Prostate gland (tissue), 2 donors: ENCODE data around the gene KCNQ5. TPM values are rescaled to one million over a fixed set of nuclear protein-coding genes. Genes with fewer than 3 reads are reported as not detected.

Experiments used
- DNase-seq: peaks from one replicate; pipeline ENCODE4 v3.0.0-alpha.2; 2019; ENCODE audit warnings: low spot score
- H3K27ac ChIP-seq, 2 donors: fragments of 200-600 bp; sonication (generic); 2 replicates each; pipeline ENCODE4 v1.5.1; 2017 to 2019
- H3K27me3 ChIP-seq: fragments of 200-600 bp; sonication (generic); replicated peaks from 2 replicates; pipeline ENCODE4 v1.5.1; 2019; ENCODE audit not compliant: insufficient read depth
- H3K36me3 ChIP-seq, 2 donors: fragments of 200-600 bp; sonication (generic); 1 replicate in 1 of 2; 2 replicates in 1 of 2; pipeline versions ENCODE4 v1.5.1 to v1.8.1; 2017 to 2019
- H3K4me1 ChIP-seq: fragments of 200-600 bp; sonication (generic); replicated peaks from 2 replicates; pipeline ENCODE4 v1.5.1; 2019
- H3K4me3 ChIP-seq, 2 donors: fragments of 200-600 bp; sonication (generic); 2 replicates each; pipeline ENCODE4 v1.5.1; 2017 to 2019
- H3K9me3 ChIP-seq: fragments of 200-600 bp; sonication (generic); 2 replicates; pipeline ENCODE4 v1.5.1; 2017
- POLR2A ChIP-seq: fragments of 450-650 bp; IDR thresholded peaks from one replicate; pipeline ENCODE4 v1.6.1; 2016; ENCODE audit warnings: antibody characterized with exemption, mild to moderate bottlenecking
- POLR2AphosphoS5 ChIP-seq: sonication (generic); formaldehyde crosslinking; IDR thresholded peaks from one replicate; pipeline ENCODE4 v1.6.1; 2017; ENCODE audit warnings: antibody characterized with exemption
- WGBS: methylation state at CpG from one replicate; pipeline ENCODE4 v1.1.5; 2018; 5-methylcytosine and 5-hydroxymethylcytosine counted together
- intact Hi-C: fragments of 100-400 bp; cut with DNase I; formaldehyde crosslinking; loops from one replicate; pipeline ENCODE4 v1.14.2; 2022
- total RNA-seq, 2 donors: library from RNA; depleted of rRNA; stranded (reverse); fragments of >200 nt; gene quantifications; one replicate each; pipeline ENCODE4 v1.1.0, GENCODE V29; 2016
- TF ChIP-seq, protein P1 (sequence below), 4 experiments: fragments of 200-600 bp in 2 of 4; fragments of 450-650 bp in 2 of 4; sonication (generic) in 2 of 4; IDR thresholded peaks; 1 replicate in 3 of 4; 2 replicates in 1 of 4; pipeline ENCODE4 v1.5.1; 2016 to 2019; ENCODE audit warnings: antibody characterized with exemption in 4 of 4, mild to moderate bottlenecking in 2 of 4, moderate library complexity in 2 of 4

The KCNQ5 gene
- total RNA-seq, 2 donors from 2014 or later, result 3.6 to 4.1 TPM

DNA sequence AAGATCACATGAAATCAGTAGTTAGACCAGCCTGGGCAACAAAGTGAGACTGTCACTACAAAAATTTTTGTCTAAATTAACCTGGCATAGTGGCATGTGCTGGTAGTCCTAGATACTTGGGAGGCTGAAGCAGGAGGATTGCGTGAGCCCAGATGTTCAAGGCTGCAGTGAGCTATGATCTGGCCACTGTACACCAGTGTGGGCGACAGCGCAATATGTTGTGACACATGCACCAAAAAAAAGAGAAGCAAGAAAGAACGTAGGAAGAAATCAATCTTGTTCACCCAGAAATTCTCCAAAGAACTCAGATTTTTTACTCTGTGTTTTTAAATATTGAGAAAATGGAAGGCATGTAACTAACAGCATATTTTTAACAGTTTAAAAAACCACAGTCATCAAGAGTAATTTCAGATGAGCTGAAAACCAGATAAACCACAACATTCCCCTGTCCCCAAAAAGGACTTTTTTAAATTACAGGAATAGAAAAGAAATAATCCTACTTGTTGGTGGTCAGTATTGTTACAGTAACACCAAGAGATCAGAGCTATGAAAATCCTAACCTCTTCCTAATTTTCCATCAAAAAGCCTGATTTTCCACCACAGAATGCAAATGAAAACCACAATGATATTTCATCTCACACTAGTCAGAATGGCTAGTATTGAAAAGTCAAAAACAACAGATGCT lies 363.3 kb downstream of the KCNQ5 start:
- DNase-seq, result no peak
- intact Hi-C loops, result no loop called here
- Histone ChIP-seq H3K4me3 (no peak overlapping the region), H3K27me3 (no peaks in the 10 kb centered on the region), H3K9me3 (no peaks in the 10 kb centered on the region), H3K36me3 (no peaks in the 10 kb centered on the region), H3K4me1 (no peaks in the 10 kb centered on the region), H3K27ac (no peak overlapping the region)
- 91% methylated on average over 4 of the region's 4 CpGs for WGBS
- no peak for TF ChIP-seq POLR2A
- TF ChIP-seq, protein P1, sequence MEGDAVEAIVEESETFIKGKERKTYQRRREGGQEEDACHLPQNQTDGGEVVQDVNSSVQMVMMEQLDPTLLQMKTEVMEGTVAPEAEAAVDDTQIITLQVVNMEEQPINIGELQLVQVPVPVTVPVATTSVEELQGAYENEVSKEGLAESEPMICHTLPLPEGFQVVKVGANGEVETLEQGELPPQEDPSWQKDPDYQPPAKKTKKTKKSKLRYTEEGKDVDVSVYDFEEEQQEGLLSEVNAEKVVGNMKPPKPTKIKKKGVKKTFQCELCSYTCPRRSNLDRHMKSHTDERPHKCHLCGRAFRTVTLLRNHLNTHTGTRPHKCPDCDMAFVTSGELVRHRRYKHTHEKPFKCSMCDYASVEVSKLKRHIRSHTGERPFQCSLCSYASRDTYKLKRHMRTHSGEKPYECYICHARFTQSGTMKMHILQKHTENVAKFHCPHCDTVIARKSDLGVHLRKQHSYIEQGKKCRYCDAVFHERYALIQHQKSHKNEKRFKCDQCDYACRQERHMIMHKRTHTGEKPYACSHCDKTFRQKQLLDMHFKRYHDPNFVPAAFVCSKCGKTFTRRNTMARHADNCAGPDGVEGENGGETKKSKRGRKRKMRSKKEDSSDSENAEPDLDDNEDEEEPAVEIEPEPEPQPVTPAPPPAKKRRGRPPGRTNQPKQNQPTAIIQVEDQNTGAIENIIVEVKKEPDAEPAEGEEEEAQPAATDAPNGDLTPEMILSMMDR (IDR thresholded peaks at IDR 0.05), result no peak
- no peak for TF ChIP-seq POLR2AphosphoS5

DNA sequence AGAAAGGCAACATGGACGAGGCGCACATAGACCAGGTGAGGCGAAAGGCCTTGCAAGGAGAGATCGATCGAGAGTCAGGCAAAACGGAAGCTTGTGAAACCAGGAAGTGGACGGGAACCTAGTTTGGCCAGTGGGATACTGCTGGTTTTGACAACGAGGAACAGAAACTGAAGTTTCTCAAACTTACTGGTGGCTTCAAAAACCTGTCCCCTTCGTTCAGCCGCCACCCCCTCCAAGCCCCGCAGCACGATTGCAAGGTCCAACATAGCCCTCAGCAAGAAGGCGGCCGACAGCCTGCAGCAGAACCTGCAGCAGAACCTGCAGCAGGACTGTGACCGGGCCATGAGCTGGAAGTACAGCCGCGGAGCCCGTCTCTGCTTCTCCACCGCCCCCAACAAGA lies 365.4 kb downstream of the KCNQ5 start:
- Histone ChIP-seq H3K27ac (no peak overlapping the region), H3K4me1 (no peaks in the 10 kb centered on the region), H3K36me3 (no peaks in the 10 kb centered on the region), H3K4me3 (no peak overlapping the region), H3K9me3 (no peaks in the 10 kb centered on the region), H3K27me3 (no peaks in the 10 kb centered on the region)
- 92% methylated on average over 19 of the region's 19 CpGs for WGBS
- TF ChIP-seq POLR2AphosphoS5 (no peak), POLR2A (no peak)
- TF ChIP-seq, protein P1 (IDR thresholded peaks at IDR 0.05), result no peak
- DNase-seq, result no peak
- intact Hi-C loops, result no loop called here

DNA sequence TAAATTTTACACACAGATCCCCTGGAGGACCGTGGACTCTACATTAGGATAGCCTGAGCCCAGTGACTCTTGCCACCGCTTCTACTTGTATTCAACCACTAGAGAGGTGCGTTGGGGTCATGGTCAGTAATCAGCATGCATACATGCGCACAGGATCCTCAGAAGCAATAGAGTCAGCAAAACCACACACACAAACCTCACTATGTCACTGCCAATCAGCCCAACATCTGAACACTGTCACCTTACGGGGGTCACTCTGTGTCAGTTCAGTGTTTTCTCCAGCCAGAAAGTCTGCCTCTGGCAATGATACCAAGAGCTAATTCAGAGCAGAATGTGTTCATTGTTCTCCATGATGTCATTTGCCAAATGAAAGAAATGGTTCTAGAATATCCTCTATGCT lies 378.1 kb downstream of the KCNQ5 start:
- no peak overlapping the region for H3K27ac ChIP-seq
- H3K4me3 ChIP-seq, result no peak overlapping the region
- 94% methylated on average over 5 of the region's 5 CpGs for WGBS
- no peaks in the 10 kb centered on the region for H3K27me3 ChIP-seq
- H3K36me3 ChIP-seq, result no peaks in the 10 kb centered on the region
- TF ChIP-seq POLR2AphosphoS5, result no peak
- TF ChIP-seq POLR2A, result no peak
- TF ChIP-seq, protein P1 (IDR thresholded peaks at IDR 0.05), result no peak
- no peak for DNase-seq
- H3K4me1 ChIP-seq, result no peaks in the 10 kb centered on the region
- intact Hi-C loops, result no loop called here
- no peaks in the 10 kb centered on the region for H3K9me3 ChIP-seq

DNA sequence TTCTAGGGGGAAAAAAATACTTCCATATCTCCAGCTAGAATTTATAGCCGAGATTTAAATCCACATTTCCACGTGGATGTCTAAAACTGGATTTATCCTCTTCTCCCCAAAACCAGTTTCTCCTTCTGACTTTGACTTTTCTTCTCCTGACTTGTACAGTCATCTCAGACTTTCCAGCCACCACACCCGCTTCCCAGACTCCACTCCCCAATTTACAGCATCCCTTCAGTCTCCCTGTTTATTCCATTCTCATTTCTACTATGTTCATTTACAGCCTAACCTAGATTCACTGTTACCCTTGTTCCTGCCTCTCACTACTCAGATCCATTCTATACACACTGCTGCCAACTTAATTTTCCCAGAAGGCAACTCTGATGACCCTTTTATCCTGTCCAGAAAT lies 378.6 kb downstream of the KCNQ5 start:
- DNase-seq, result no peak
- Histone ChIP-seq H3K4me3 (no peak overlapping the region), H3K36me3 (no peaks in the 10 kb centered on the region), H3K27ac (no peak overlapping the region), H3K27me3 (no peaks in the 10 kb centered on the region), H3K4me1 (no peaks in the 10 kb centered on the region), H3K9me3 (no peaks in the 10 kb centered on the region)
- WGBS, result 68% methylated on average over 3 of the region's 3 CpGs
- TF ChIP-seq POLR2A (no peak), POLR2AphosphoS5 (no peak)
- TF ChIP-seq, protein P1 (IDR thresholded peaks at IDR 0.05), result no peak
- intact Hi-C loops, result no loop called here

DNA sequence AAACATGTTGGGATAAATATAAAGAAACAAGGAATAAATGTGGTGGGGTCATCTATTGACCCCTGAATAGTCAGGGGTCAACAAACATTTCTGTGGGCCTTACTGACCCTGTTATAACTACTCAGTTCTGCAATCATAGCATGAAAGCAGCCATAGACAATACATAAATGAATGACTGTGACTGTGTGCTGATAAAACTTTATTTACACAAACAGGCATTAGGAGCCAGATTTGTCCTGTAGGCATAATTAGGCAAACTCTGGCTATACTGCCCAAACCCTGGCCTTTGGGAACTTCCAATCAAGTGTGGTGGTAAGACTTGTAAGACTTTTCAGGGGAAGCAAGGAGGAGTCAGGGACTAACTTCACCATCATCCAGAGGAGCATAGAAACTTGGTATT lies 380.7 kb downstream of the KCNQ5 start:
- intact Hi-C loops, result no loop called here
- Histone ChIP-seq H3K27me3 (no peaks in the 10 kb centered on the region), H3K9me3 (no peaks in the 10 kb centered on the region), H3K36me3 (no peaks in the 10 kb centered on the region), H3K4me3 (no peak overlapping the region), H3K27ac (no peak overlapping the region), H3K4me1 (no peaks in the 10 kb centered on the region)
- no peak for DNase-seq
- TF ChIP-seq POLR2AphosphoS5 (no peak), POLR2A (no peak)
- TF ChIP-seq, protein P1 (IDR thresholded peaks at IDR 0.05), result no peak
